Stimulated activated CD4-positive, alpha-beta T cell treated with anti-CD3 and anti-CD28 coated beads, Interleukin-1b, Interleukin-23, amount 100 ng/mL, for 48 hours (primary cell): ENCODE results near the gene ZNF407.

Source experiments
- DNase-seq: peaks from one replicate; pipeline ENCODE4 v3.0.0-alpha.2; 2020

The ZNF407 gene

DNA sequence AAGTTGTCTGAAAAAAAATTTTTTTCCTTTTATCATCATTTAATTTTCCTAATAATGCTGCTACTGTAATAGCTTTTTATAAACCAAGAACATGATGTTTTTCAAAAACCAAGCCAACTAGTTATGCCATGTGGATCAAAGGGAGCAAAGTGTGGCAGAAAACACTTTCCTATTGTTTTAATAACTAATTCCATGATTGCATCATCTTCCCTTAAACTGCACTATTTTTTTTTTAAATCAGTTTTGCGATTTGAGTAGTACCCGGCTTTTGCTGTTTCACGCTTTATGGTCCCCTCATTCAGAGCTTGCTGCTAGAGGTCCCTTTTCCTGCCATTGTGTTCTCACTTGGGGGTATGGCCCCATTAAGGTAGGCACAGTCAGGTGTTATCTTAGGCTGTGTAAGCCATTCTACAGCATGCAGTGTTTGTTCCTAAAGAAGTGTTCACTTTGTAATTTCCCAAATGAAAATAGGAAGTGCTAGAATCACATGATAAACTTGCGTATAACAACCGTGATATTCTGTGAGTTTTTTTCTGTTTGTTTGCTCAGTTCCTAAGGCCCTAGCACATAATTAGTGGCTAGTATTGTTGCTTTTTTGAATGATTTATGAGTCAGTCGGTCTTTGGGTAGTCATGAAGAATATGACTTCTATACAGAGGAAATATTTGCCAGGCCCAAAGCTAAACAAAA, 385.4 kb downstream of the ZNF407 start:
- no peak for DNase-seq

- DNase-seq: no peak
Measured at GRCh38 chr18:74989134-74989533, 391.5 kb downstream of the ZNF407 start.

DNA sequence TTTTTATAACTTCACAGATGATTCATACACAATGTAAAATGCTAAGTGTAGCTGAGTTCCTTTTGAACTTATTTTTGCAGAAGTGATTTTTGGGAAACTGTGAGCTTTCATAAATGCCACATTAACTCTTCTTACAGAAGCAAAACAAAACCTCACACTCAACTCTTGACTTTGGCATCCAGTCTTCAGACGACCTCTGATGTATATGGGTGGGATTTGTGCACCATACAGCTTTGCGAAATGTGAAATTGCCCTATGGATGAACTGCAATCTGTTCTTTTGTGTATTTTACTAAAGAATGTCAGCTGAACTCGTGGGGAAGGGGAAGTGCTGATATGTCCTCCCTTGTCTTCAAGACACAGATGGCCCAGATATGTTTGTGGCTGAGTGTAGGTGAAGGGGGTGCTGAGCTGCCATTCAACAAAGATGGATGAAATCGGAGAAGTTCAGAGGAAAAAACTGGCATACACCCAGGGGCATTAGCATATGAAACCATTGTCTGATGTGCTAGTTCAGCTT, 393.0 kb downstream of the ZNF407 start:
- DNase-seq: no peak

DNA sequence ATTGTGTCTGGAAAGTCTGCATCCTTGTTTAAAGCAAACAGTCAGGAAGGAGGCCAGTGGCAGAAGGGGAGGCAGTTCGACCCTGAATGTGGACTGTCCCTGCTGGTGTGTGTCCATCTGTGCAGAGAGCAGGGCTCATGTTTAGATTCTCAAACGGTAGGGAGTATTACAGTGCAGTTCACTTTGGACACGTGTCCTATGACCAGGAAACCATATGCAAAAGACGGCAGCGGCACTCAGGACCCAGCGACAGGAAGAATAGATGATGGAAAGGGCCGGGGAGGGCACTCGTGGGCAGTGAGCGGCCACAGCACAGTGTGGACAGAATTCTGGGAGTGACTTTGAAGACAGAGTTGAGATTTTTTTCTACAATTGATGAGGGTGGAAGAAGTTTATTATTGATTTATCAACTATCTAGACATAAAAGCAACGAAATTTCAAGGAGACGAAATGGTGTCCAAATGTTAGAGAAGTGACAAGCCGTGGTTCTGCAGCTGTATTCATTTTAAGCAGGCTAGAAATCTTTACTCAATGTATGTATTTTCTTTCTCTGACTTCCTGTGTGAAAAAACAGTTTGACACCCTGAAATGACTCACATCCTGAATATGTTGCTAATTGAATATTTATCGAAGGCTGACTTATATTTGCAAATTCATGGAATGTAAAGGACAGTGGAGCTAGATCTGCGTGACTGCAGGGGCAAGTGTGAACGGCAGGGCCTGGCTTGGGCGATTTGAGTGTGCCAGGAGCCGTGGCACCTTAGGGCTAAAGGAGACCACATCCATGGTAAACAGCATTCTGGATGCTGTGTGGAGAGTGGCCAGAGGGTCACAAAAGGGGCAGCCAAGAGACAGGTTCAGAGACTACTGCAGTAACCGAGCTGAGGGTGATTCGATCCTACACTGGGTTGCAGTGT, 397.1 kb downstream of the ZNF407 start:
- DNase-seq: peak; percentile 3

- no peak for DNase-seq
Measured at GRCh38 chr18:74995419-74995736, 397.7 kb downstream of the ZNF407 start.

DNA sequence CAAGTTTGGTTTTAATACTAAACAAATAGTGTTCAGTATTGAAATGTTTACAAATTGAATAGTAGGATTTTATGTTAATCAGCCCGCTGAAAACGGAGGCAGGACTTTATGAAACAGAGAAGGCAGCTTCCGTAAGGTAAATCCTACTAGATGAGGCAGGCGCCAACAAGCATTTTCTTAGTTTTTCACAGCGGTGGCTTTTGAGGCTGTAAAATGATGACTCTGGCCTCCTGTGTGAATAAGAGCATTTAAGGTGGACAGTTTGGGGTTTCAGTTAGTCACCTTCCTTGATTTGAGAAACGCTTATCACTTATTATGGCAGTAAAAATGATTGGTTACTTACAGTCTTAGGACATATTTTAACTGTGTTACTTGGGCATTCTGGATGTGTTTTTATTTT, 398.4 kb downstream of the ZNF407 start:
- DNase-seq: no peak

DNA sequence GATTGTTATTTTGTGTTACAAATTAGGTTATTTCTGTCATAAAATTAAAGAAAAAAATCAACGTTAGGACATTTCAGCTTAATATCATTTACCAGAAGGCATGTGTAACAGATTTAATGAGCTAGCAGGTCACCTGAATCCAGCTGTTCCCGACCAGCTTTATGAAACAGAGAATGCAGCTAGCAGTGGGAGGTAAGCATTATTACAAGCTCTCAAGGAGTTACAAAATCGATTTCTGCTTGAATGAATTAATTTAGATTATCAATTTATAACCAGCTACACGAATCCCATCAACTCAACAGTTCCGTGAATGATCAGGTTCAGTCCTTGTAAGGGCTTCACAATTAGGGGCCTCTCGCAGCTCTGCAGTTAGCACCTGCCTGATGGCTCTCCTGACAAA, 399.3 kb downstream of the ZNF407 start:
- no peak for DNase-seq

DNA sequence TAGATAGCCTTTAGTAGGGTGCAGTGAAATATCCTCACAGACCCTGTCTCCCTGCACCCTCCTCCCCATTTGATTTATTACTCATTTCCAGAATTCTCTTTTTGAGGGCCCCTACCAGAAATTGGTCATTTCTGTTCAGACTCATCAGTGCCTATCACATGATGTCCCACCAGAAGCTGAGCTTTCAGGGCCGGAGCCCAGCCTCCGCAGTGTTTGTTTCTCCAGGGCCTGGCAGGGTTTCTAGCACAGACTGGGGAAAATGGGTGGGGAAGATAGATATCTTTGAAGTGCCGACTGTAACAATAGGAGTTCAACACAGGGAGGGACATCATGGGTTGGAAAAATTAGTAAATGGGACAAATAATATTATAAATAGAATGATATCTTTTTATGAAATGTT, 403.2 kb downstream of the ZNF407 start:
- DNase-seq: no peak

DNA sequence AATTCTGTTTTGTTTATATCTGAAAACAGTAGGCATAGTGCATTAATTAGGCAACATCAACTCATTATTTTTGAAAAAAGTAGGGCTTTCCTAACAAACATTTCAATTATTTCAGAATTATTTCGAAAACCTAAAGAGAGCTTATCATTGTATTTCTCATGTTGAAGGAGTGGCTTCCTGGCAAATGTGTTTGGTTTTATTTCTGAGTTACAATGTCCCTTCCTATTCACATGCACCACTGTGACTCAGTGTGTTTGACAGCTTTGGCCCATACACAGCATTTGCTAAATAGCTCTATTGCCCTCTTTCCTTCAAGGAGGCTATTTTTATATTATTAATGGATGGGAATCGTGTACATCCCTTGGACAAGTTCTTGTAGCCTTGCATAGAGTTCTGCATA, 405.4 kb downstream of the ZNF407 start:
- DNase-seq: no peak

DNA sequence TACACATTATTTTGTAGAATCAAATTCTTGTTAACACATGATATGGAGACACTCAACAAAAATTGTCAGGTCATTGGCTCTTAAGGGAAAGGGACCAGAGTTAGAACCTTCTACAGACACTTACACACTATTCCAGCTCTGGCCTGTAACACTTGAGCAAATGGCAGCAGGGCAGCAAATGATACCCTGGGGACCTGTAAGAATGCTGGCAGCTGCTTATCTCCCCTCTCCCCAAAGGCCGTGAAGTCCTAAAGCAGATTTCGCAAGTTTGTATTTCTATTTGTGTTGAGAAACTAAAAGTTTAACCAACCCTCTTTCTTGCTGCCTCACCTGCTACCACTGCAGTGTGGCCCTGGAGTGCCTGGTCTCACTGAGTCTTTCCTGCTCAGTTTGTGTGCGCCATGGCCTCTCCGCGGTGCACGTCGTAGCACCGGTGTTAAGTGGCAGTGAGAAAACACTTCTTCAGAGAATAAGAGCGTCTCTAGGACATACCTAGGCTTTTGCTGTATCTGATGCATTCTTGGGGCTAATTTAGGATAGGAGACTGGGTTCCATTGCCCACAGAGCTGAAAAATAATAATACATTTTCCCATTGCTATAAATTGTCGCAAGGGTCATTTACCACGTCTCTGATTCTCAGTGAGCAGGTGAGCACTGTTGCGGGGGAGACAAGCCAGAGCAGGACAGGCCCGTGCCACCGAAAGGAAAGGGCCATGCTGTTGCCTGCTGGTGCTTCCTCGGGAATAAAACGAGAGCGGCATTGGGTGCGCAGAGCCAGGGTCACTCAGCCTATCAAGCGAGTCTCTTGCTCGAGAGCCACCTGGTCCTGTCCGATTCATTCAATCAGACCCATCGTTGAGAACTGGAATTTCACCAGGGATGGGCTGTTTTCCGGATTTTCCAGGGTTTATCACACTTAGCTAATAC, 406.4 kb downstream of the ZNF407 start:
- no peak for DNase-seq

- no peak for DNase-seq
Measured at GRCh38 chr18:75005626-75006025, 408.0 kb downstream of the ZNF407 start.

DNA sequence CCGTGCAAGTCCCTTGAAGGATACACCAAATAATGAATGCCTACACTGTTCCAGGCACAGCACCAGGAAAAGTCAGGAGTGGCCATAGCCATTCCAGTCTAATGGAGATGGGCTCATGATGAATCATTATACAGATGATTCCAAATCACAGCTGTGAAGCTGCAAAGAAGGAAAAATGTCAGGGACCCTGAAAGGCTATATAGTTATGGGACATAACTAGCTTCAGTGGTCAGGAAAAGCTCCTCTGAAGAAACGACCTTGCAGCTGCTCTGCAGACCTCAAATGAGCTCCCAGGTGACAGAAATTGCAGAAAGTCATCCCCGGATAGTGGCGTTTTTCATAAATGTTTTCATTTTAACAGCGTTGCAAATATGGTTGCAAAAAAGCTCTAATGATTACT, 410.5 kb downstream of the ZNF407 start:
- DNase-seq: no peak

DNA sequence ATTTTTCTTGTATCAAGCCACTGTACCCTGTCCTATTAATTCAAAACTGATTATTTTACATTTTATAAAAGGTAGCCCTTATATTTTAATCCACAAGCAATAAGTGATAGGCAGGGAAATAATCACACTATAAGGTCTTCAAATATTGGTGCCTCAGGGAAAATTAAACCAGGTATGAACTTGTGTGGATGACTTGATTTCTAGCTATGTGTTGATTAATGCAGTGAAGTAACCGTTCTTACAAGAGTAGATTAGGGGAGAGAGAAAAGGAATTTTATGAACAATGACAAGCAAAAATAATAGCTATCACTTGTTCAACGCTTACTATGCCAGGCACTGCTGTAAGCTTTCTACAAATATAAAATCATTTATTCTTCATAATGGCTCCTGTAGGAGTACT, 411.6 kb downstream of the ZNF407 start:
- no peak for DNase-seq

DNA sequence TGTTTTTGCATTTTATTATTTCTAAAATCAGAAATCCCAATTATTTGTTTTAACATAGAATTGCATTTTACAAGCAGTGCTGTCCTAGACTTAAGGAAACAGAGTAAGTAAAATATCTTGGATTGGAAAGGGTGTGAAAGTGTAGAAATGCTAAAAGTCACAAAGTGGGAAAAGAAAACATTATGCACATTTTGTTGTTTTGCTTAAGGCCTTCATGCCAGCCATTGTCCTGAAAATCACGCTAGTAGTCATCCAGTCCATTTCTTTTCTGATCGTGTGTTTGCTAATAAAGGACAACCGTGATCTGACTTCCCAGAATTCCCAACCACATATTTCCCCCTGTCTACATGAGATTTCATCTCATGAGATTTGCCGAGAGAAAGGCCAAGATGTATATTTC, 412.2 kb downstream of the ZNF407 start:
- no peak for DNase-seq

GRCh38 chr18:75010278-75010677, 412.6 kb downstream of the ZNF407 start:
- no peak for DNase-seq

GRCh38 chr18:75010689-75011088, 413.0 kb downstream of the ZNF407 start:
- DNase-seq: no peak

DNA sequence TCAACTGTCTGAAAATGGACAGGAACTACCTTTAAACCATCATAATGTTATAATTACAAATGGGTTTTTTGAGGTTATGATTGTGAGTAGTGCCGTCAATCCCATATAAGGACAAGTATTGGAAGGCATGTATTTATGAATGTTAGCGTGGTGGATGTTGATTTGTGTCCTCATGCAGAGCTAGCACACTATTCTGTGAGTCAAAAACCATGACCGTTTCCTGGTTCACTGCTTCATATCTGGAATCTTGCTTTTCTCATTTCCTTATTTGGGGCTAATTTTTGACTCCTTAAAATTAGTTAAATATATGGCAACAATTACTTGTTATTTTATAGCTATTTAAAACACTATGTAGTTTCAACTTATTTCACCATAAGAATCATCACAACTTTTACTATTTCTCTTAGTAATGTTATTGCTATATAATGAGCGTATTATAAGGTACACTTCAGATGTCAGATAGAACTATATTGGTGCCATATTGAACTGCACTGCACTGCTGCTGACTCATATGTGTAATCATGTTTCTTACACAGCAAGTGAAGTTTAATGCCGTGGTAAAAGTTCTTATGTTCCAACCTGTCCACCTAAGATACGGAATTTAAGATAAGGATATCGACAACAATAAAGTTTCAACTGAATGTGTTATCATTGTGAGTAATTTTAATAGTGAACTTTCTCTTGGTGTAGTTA, 418.5 kb downstream of the ZNF407 start:
- no peak for DNase-seq

GRCh38 chr18:75023473-75023872, 425.8 kb downstream of the ZNF407 start:
- DNase-seq: no peak

GRCh38 chr18:75024871-75025270, 427.2 kb downstream of the ZNF407 start:
- no peak for DNase-seq

DNA sequence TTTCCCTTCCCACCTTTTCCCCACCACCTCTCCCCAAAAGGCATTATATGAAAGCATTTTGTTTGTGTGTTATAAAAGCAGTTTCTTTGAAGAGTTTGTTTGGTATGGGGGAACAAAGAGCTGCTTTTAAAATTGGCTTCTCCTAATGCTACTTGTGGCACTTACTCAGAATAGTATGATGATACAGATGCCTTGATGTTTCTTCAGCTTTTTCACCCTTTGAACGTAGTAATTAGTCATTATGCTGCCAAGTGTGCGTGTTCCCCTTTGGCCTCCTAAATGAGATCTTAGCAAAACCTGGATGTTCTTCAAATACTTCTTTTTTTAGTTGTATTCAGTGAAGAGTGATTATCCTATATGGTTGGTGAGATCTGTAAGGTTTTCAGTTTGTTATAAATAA, 427.9 kb downstream of the ZNF407 start:
- DNase-seq: no peak

DNA sequence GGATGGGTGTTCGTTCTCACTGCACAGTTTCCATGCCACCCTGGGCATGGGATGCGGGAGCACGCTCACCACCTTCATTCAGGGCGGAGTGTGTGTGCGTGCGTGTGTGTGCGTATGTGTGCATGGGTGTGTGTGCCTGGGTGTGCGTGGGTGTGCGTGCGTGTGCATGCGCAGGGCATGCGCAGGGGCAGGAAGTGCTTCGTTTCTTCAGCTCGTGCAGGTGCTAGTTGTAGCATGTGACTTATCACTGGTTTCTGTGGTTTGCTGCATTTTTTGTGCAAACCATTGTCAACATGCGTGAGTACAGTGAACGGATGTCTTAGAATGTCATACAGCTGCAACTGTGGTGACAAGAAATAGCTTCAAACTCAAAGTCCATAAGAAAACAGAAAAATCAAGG, 431.8 kb downstream of the ZNF407 start:
- no peak for DNase-seq

- no peak for DNase-seq
Measured at GRCh38 chr18:75031717-75032317, 434.1 kb downstream of the ZNF407 start.
